C4-2B (cell line): ENCODE measurements around the gene AFDN.

Experiments
- H3K27ac ChIP-seq: fragments of 450-650 bp; 2 replicates; pipeline ENCODE4 v1.5.1; 2017
- ZFX ChIP-seq: fragments of 450-650 bp; IDR thresholded peaks from 2 replicates; pipeline ENCODE4 v1.6.1; 2017
- TF ChIP-seq, protein P1 (sequence below): fragments of 450-650 bp; conservative IDR thresholded peaks from 2 replicates; pipeline ENCODE4 v1.5.1; 2017; ENCODE audit warnings: mild to moderate bottlenecking

AFDN gene

DNA sequence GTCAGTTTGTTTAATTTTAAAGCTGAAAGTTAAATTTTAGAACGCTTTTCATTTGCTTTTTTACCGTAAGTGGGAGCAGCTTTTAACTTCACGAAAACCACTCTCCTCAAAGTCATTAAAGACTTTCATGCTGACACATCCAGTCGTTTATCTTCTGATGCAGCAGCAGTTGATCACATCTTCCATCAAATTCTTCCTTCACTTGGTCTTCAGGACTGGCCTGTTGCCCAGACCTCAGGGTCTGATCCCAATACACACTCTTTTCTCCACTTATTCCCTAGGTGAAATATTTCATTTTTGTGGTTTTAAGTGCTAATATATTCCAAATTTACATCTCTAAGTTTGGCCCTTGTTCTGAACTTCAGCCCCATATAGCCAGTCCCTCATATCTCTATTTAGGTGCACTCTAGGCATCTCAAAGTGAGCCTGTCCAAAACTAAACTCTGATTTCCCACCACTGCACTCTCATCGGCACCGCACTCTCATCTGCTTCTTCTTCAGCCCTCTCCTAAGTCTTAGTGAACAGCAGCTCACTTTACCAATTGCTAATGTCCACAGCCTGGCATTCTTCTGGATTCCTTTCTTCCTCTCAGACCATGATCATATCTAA, 20.4 kb downstream of the AFDN start:
- H3K27ac ChIP-seq, result no peak overlapping the region
- TF ChIP-seq ZFX, result no peak
- TF ChIP-seq, protein P1, sequence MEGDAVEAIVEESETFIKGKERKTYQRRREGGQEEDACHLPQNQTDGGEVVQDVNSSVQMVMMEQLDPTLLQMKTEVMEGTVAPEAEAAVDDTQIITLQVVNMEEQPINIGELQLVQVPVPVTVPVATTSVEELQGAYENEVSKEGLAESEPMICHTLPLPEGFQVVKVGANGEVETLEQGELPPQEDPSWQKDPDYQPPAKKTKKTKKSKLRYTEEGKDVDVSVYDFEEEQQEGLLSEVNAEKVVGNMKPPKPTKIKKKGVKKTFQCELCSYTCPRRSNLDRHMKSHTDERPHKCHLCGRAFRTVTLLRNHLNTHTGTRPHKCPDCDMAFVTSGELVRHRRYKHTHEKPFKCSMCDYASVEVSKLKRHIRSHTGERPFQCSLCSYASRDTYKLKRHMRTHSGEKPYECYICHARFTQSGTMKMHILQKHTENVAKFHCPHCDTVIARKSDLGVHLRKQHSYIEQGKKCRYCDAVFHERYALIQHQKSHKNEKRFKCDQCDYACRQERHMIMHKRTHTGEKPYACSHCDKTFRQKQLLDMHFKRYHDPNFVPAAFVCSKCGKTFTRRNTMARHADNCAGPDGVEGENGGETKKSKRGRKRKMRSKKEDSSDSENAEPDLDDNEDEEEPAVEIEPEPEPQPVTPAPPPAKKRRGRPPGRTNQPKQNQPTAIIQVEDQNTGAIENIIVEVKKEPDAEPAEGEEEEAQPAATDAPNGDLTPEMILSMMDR, result no peak

DNA sequence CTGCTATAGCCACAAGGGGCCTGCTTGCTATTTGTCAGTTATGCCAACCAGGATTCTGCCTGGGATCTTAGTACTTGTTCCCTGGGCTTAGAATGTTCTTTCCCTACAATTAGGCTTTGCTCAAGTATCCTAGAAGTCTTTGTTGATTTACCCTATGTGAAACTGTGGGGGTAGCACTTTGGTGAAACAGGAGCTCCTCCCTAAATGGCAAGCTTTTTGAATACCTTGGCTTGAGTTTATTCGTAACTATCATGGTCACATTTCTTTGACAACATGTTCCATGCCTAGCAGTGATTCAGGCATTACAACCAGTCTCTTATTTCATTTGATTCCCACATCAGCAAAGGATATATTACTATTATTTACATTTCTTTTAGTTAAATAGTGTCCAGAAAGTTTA, 21.2 kb downstream of the AFDN start:
- no peak for TF ChIP-seq ZFX
- TF ChIP-seq, protein P1, result no peak
- H3K27ac ChIP-seq, result no peak overlapping the region

DNA sequence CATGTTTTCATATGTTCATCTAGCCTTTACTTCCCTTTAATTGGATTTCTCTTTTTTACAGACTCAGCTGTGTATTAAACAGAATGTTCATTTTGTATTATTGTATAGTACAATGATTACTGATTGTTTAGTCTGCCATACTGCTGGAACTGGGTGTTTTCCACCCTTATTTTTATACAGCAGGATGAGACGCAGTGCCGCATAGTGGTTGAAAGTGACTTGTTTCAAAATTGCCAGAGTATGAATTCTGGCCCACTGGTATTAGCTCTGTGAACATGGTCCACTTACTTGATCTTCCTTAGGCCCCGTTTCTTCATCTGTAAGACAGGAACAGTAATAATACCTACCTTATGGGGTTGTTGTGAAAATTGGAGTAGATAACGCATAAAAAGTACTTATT, 22.1 kb downstream of the AFDN start:
- no peak overlapping the region for H3K27ac ChIP-seq
- no peak for TF ChIP-seq ZFX
- TF ChIP-seq, protein P1, result no peak

DNA sequence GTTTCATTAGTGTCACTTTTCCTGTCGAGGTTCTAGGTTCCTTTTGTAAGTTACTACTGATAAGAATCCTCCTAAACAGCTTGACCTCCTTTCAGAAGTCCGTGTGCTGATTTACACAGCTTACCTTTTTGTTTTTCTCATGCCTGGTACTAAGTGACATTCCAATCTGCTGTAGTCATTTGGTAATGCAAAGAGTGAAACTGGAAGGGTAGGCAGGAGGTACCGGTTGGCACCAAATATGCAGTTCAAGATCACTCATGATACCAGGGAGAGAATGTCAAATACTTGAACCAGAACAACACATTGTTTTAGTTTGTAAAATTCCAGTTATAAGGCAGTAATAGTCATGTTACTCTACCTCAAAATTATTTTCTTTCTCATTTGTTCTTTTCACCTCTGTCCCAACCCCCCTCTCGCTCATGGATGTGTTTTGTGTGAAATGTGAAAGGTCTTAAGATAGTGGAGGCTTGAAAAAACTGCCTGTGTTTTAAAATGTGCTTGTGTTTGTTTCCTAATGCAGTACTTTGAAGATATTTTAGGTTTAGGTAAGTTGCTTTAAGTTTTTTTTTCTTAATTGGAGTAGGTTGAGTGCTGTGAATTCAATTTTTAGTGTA, 23.2 kb downstream of the AFDN start:
- TF ChIP-seq, protein P1, result no peak
- no peak for TF ChIP-seq ZFX
- H3K27ac ChIP-seq, result no peak overlapping the region

DNA sequence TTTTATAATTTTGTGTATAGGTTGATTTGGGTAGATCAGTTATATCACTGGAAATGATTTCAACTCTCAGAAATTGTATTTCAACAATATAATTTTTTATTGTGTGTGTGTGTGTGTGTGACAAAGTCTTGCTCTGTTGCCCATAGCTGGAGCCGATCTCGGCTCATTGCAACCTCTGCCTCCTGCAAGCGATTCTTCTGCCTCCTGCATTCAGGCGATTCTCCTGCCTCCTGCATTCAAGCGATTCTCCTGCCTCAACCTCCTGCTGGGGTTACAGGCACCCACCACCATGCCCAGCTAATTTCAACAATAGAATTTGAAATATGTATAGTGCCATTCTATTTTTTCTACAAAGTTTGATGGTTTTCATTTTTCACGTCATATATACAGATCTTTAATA, 24.1 kb downstream of the AFDN start:
- no peak for TF ChIP-seq ZFX
- TF ChIP-seq, protein P1, result no peak
- no peak overlapping the region for H3K27ac ChIP-seq

DNA sequence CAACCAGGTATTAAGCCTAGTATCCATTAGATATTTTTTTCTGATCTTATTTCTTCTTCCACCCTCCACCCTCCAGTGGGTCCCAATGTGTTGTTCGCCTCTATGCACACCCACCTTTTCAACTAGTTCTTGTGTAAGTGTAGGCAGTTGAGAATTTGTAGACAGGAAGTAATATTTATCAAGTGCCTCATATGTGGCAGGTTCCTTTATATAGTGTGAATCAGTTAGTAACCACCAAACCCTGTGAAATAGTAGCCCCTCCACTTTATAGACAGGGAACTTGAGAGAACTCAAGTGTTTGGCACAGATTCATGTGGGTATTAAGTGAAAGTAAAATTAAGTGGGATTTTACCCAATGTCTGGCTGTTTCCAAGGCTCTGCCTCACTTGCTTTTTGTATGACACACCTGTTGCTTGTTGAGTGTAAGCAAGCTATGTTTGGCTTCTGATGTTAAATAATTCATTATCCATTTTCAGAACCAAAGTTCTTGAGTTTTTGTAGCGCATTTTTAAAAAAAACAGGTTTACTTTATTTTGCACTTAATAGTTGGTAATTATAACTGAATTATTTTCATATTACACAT, 24.8 kb downstream of the AFDN start:
- no peak overlapping the region for H3K27ac ChIP-seq
- no peak for TF ChIP-seq ZFX
- TF ChIP-seq, protein P1, result no peak

DNA sequence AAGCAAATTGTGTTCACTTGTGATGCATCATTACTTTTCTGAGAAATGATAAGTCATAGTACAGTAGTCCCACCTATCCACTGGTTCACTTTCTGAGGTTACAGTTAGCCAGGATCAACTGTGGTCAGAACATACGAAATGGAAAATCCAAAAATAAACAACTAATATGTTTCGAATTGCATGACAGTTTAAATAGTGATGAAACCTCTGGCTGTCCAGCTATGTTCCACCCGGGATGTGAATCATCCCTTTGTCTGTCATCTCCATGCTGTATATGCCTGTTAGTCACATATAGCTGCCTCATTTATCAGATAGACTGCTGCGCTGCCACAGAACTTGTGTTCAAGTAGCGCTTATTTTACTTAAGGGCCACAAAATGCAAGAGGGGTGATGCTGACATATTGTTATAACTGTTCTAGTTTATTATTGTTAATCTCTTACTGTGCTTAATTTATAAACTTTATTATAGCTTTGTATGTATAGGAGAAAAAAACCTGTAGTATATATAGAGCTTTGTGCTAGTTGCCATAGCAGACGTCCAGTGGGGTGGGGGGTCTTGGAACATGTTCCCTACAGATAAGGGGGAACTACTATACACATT, 29.2 kb downstream of the AFDN start:
- no peak overlapping the region for H3K27ac ChIP-seq
- no peak for TF ChIP-seq ZFX
- TF ChIP-seq, protein P1, result no peak
